Hepatic stellate cell (primary cell): Measurements from ENCODE around the gene EPC2.
"Not testable (repeated sequence)": the region's sequence is repeated elsewhere in the genome, so short reads cannot be mapped to it uniquely, and the experiment has no call there.

Source experiments
- DNase-seq: peaks from one replicate; pipeline ENCODE4 v3.0.0; 2011; ENCODE audit warnings: low spot score

The EPC2 gene

GRCh38 chr2:148674063-148675020 lies 29.8 kb downstream of the EPC2 start:
- no peak for DNase-seq

GRCh38 chr2:148675708-148676107 lies 31.2 kb downstream of the EPC2 start:
- no peak for DNase-seq

GRCh38 chr2:148678302-148679179 lies 34.0 kb downstream of the EPC2 start:
- DNase-seq = not testable (repeated sequence)

- DNase-seq = peak; percentile 4
These were observed 35.9 kb downstream of the EPC2 start for GRCh38 chr2:148680462-148680861.

- no peak for DNase-seq
These were observed 36.9 kb downstream of the EPC2 start for GRCh38 chr2:148681443-148681842.

- DNase-seq = not testable (repeated sequence)
These were observed 37.3 kb downstream of the EPC2 start for GRCh38 chr2:148681862-148682261.

GRCh38 chr2:148684507-148684906 lies 40.0 kb downstream of the EPC2 start:
- no peak for DNase-seq

GRCh38 chr2:148687543-148687942 lies 43.0 kb downstream of the EPC2 start:
- no peak for DNase-seq

GRCh38 chr2:148688011-148688410 lies 43.5 kb downstream of the EPC2 start:
- DNase-seq = not testable (repeated sequence)

GRCh38 chr2:148696985-148697384 lies 52.4 kb downstream of the EPC2 start:
- no peak for DNase-seq

- DNase-seq = no peak
These were observed 55.3 kb downstream of the EPC2 start for GRCh38 chr2:148699830-148700229.

GRCh38 chr2:148701039-148701438 lies 56.5 kb downstream of the EPC2 start:
- DNase-seq = no peak

- no peak for DNase-seq
These were observed 57.3 kb downstream of the EPC2 start for GRCh38 chr2:148701877-148702276.

- DNase-seq = no peak
These were observed 57.9 kb downstream of the EPC2 start for GRCh38 chr2:148702475-148702874.

GRCh38 chr2:148704247-148704646 lies 59.7 kb downstream of the EPC2 start:
- no peak for DNase-seq

- DNase-seq = no peak
These were observed 71.9 kb downstream of the EPC2 start for GRCh38 chr2:148716378-148716920.

GRCh38 chr2:148718039-148718438 lies 73.5 kb downstream of the EPC2 start:
- DNase-seq = no peak

- no peak for DNase-seq
These were observed 74.7 kb downstream of the EPC2 start for GRCh38 chr2:148719195-148719749.

- DNase-seq = no peak
These were observed 75.4 kb downstream of the EPC2 start for GRCh38 chr2:148719941-148720436.

- peak; percentile 3 for DNase-seq
These were observed 76.0 kb downstream of the EPC2 start for GRCh38 chr2:148720501-148721001.

- DNase-seq = no peak
These were observed 77.0 kb downstream of the EPC2 start for GRCh38 chr2:148721520-148721931.
